HepG2 (cell line): ENCODE measurements around the gene ENO4. TPM values are rescaled to one million over a fixed set of nuclear protein-coding genes. Genes with fewer than 3 reads are reported as not detected.

Source experiments
- ATAC-seq: fragments of 200-7000 bp; cut with Tn5 transposase; 3 replicates; pipeline ENCODE4 v1.9.1; 2020; ENCODE audit warnings: mild to moderate bottlenecking, moderate library complexity
- BruUV-seq: library from RNA; stranded (reverse); fragments of 400-500 nt; replicated peaks from 2 replicates; lab custom pipeline; 2021; lab: Mats Ljungman, UMichigan
- CTCF ChIA-PET: fragments of 300-600 bp; formaldehyde crosslinking; extraction: SDS; loops from one replicate; lab custom pipeline; 2021; ENCODE audit warnings: low total read pairs, inconsistent platforms, low intra/inter-chr PET ratio; lab: Yijun Ruan, JAX
- POLR2A ChIA-PET: fragments of 350-600 bp; sonication (Branson Sonifier 250); formaldehyde crosslinking; loops from one replicate; lab custom pipeline; 2020; ENCODE audit warnings: antibody characterized with exemption, inconsistent platforms; lab: Yijun Ruan, JAX
- DNase-seq: peaks from one replicate; pipeline ENCODE4 v3.0.0-alpha.2; 2015; ENCODE audit warnings: low spot score
- FAIRE-seq: peaks from 3 replicates; lab custom pipeline; 2011; peaks lifted over from hg19 to GRCh38; lab: Jason Lieb, UNC
- H2AFZ ChIP-seq: one replicate; pipeline ENCODE4 v1.6.1; 2011; ENCODE audit warnings: low read length, inconsistent platforms
- H3K27ac ChIP-seq: fragments of 300-600 bp; 3 replicates; pipeline ENCODE4 v1.8.0; 2011; ENCODE audit warnings: mixed run types, mild to moderate bottlenecking, mixed read lengths, low read length, inconsistent platforms; ENCODE audit not compliant: insufficient read depth; ENCODE audit errors: extremely low read length
- H3K27me3 ChIP-seq, 2 experiments: fragments of 200-600 bp in 1 of 2; 2 replicates in 1 of 2; 3 replicates in 1 of 2; pipeline versions ENCODE4 v1.6.0 to v1.8.0; 2011; ENCODE audit warnings: low read length in 2 of 2, mild to moderate bottlenecking in 2 of 2, moderate library complexity in 2 of 2, inconsistent platforms in 1 of 2; ENCODE audit not compliant: insufficient read depth in 2 of 2, control insufficient read depth in 1 of 2
- H3K36me3 ChIP-seq, 2 experiments: fragments of 200-600 bp in 1 of 2; replicated peaks in 1 of 2; 2 replicates in 1 of 2; 3 replicates in 1 of 2; pipeline versions ENCODE4 v1.5.1 to v1.8.0; 2011; ENCODE audit warnings: low read length in 2 of 2, inconsistent platforms in 1 of 2; ENCODE audit not compliant: insufficient read depth in 2 of 2, control insufficient read depth in 1 of 2
- H3K4me1 ChIP-seq: 2 replicates; pipeline ENCODE4 v1.5.1; 2012; ENCODE audit warnings: low read length, inconsistent platforms; ENCODE audit not compliant: insufficient read depth
- H3K4me2 ChIP-seq: 2 replicates; pipeline ENCODE4 v1.6.0; 2011; ENCODE audit warnings: low read depth, low read length, inconsistent platforms
- H3K4me3 ChIP-seq, 3 experiments: fragments of 200-600 bp in 1 of 3; sonication (generic), shearing (Covaris generic) in 1 of 3; replicated peaks in 1 of 3; 2 replicates each; pipeline ENCODE4 v1.5.1; 2011 to 2016; ENCODE audit warnings: low read length in 3 of 3, inconsistent platforms in 2 of 3, low read depth in 2 of 3, mild to moderate bottlenecking in 2 of 3, control low read depth in 1 of 3, mixed read lengths in 1 of 3; ENCODE audit not compliant: insufficient read depth in 1 of 3
- H3K79me2 ChIP-seq: one replicate; pipeline ENCODE4 v1.6.1; 2011; ENCODE audit warnings: low read length, inconsistent platforms; ENCODE audit not compliant: insufficient read depth
- H3K9ac ChIP-seq: 2 replicates; pipeline ENCODE4 v1.6.0; 2011; ENCODE audit warnings: mild to moderate bottlenecking, low read depth, low read length, inconsistent platforms; ENCODE audit not compliant: insufficient read depth
- H3K9me3 ChIP-seq: 2 replicates; pipeline ENCODE4 v1.5.1; 2012; ENCODE audit warnings: mild to moderate bottlenecking, low read length
- H4K20me1 ChIP-seq: 2 replicates; pipeline ENCODE4 v1.6.0; 2011; ENCODE audit warnings: inconsistent platforms, mild to moderate bottlenecking, low read length, moderate library complexity; ENCODE audit not compliant: insufficient read depth
- CTCF ChIP-seq: sonication (generic); formaldehyde crosslinking; IDR thresholded peaks from 2 replicates; pipeline ENCODE4 v1.5.0; 2020; ENCODE audit warnings: mild to moderate bottlenecking, missing genetic modification reagents, moderate library complexity
- MYPOP ChIP-seq: sonication (generic); formaldehyde crosslinking; IDR thresholded peaks from 2 replicates; pipeline ENCODE4 v1.8.1; 2023; ENCODE audit warnings: mild to moderate bottlenecking, moderate library complexity, missing genetic modification reagents
- STAG1 ChIP-seq: sonication (generic); formaldehyde crosslinking; IDR thresholded peaks from 2 replicates; pipeline ENCODE4 v1.4.0; 2020; ENCODE audit warnings: missing genetic modification reagents
- WGBS: methylation state at CpG from one replicate; pipeline ENCODE4 v1.1.6; 2017; ENCODE audit warnings: low lambda C conversion rate; 5-methylcytosine and 5-hydroxymethylcytosine counted together
- in situ Hi-C: cut with HindIII; loops from 2 replicates; pipeline ENCODE4 v1.10.0; 2017; ENCODE audit warnings: low pct_unique_long_range_greater_than_20kb; ENCODE audit not compliant: extremely low pct_ligation_motif_present
- intact Hi-C: fragments of 100-400 bp; cut with micrococcal nuclease; formaldehyde crosslinking; loops from one replicate; pipeline ENCODE4 v1.10.0; 2022; ENCODE audit not compliant: unreplicated experiment
- polyA plus RNA-seq, 8 experiments: library from polyadenylated mRNA; depleted of rRNA in 3 of 8; stranded (reverse) in 7 of 8; unstranded in 1 of 8; fragments of >200 nt; fragmentation: Illumina TruSeq in 4 of 8; extraction: Trizol in 4 of 8; gene quantifications; 2 replicates each; pipeline versions ENCODE4 v1.2.1 to v1.2.3, GENCODE V29; 2011 to 2016; ENCODE audit warnings: low read depth in 4 of 8, missing spikeins in 1 of 8, mixed read lengths in 1 of 8; ENCODE audit not compliant: insufficient read depth in 1 of 8
- total RNA-seq, 5 experiments: library from RNA; depleted of rRNA; stranded (reverse); fragments of >200 nt; fragmentation: Illumina TruSeq; extraction: Trizol; gene quantifications; 2 replicates each; pipeline ENCODE4 v1.2.3, GENCODE V29; 2016; ENCODE audit warnings: low read depth in 1 of 5

Gene ENO4
- total and polyA plus RNA-seq, 2 of the 13 experiments (the other 11 are each of a cell fraction or from before 2014, with no cell fraction given): not detected

GRCh38 chr10:116836902-116837523, 12.3 kb upstream of the ENO4 start:
- intact Hi-C loops (loop anchor here (2.0 kb wide), 1 partner anchor 338 kb away; no protein-coding TSS in a partner anchor), in situ Hi-C loops (no loop called here)
- no peak overlapping the region for H3K9ac ChIP-seq
- no peak overlapping the region for H3K4me2 ChIP-seq
- H2AFZ ChIP-seq: no peak overlapping the region
- H3K4me3 ChIP-seq: no peak overlapping the region
- TF ChIP-seq MYPOP (CRISPR knock-in tag) (no peak), CTCF (CRISPR knock-in tag) (peak; percentile 26), STAG1 (CRISPR knock-in tag) (peak; percentile 48)
- DNase-seq (no peak), ATAC-seq (no peak), FAIRE-seq (no peak)
- 75% methylated on average over 8 of the region's 8 CpGs for WGBS
- H3K9me3 ChIP-seq: no peaks in the 10 kb centered on the region
- H3K4me1 ChIP-seq: peaks cover 22% of the 10 kb centered on the region
- H3K36me3 ChIP-seq: no peaks in the 10 kb centered on the region
- no peaks in the 10 kb centered on the region for H4K20me1 ChIP-seq
- ChIA-PET POLR2A (no interaction called here), CTCF (no interaction called here)
- H3K27me3 ChIP-seq: peaks cover 1 to 6% of the 10 kb centered on the region in 2 experiments; a peak in 2 of 5 replicates
- H3K27ac ChIP-seq: no peak overlapping the region
- no peaks in the 10 kb centered on the region for H3K79me2 ChIP-seq
- BruUV-seq: no TSS peak
